SK-N-MC (cell line): ENCODE data around the gene MCM8.

Experiments used
- EZH2 ChIP-seq: fragments of 200-600 bp; sonication (generic); IDR thresholded peaks from one replicate; pipeline ENCODE4 v1.6.1; 2017; ENCODE audit warnings: antibody characterized with exemption
- FOXP2 ChIP-seq: optimal IDR thresholded peaks from 2 replicates; pipeline ENCODE3; 2011; ENCODE audit warnings: mild to moderate bottlenecking, moderate library complexity; ENCODE audit not compliant: insufficient read depth; ENCODE audit errors: extremely low read length, control extremely low read depth
- POLR2AphosphoS5 ChIP-seq: IDR thresholded peaks from 2 replicates; pipeline ENCODE4 v1.6.1; 2012; ENCODE audit warnings: mild to moderate bottlenecking, low read depth, low read length, borderline replicate concordance

DNA sequence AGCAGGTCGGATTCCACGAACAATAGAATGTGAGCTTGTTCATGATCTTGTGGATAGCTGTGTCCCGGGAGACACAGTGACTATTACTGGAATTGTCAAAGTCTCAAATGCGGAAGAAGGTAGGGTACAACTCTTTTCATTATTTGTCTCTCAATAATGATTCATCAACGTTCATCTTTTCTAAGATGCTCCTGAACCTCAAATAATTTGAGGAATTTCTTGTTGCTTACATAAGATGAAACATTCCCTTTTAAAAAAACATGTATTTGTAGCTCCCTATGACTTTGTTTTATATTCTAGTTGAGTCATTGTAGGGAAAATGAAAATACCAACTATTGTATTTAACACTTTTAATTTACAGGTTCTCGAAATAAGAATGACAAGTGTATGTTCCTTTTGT, 17.0 kb downstream of the MCM8 start:
- TF ChIP-seq EZH2 (no peak), POLR2AphosphoS5 (no peak), FOXP2 (no peak)
